Esophagus squamous epithelium (tissue), 4 donors: Measurements from ENCODE around the gene XRCC3.

Source experiments
- CTCF ChIP-seq, 6 experiments: fragments of 450-650 bp in 4 of 6; fragments of 200-600 bp in 2 of 6; sonication (generic) in 2 of 6; IDR thresholded peaks; one replicate each; pipeline ENCODE4 v1.5.1; 2016 to 2019; ENCODE audit warnings: antibody characterized with exemption in 6 of 6, mild to moderate bottlenecking in 4 of 6, moderate library complexity in 4 of 6
- POLR2A ChIP-seq, 4 donors: fragments of 450-650 bp; IDR thresholded peaks; one replicate each; pipeline ENCODE4 v1.6.1; 2017; ENCODE audit warnings: antibody characterized with exemption in 4 of 4, mild to moderate bottlenecking in 4 of 4, moderate library complexity in 3 of 4

- TF ChIP-seq CTCF (IDR thresholded peaks at IDR 0.05) (no peak), POLR2A (IDR thresholded peaks at IDR 0.05) (no peak)
These were observed 22.9 kb upstream of the XRCC3 start for GRCh38 chr14:103738166-103738565.
